Measurements from ENCODE around the gene IER2.

GRCh38 chr19:13149628-13150186 lies 504 bp upstream of the IER2 start:
- TF ChIP-seq EP300 (IDR thresholded peaks at IDR 0.05; ENCODE audit: low read length) (no peak), ZNF23 (CRISPR knock-in tag; IDR thresholded peaks at IDR 0.05) (no peak), ZNF717 (CRISPR knock-in tag; IDR thresholded peaks at IDR 0.05) (no peak), NR3C1 (CRISPR knock-in tag; IDR thresholded peaks at IDR 0.05) (no peak), RBM39 (optimal IDR thresholded peaks at IDR 0.05; ENCODE audit: low read depth, low read length) (no peak), PKNOX1 (IDR thresholded peaks at IDR 0.05) (no peak), ATF2 (CRISPR knock-in tag; IDR thresholded peaks at IDR 0.05) (no peak), ZC3H11A (IDR thresholded peaks at IDR 0.05; ENCODE audit: low read depth, low read length) (no peak), DDX20 (tag; IDR thresholded peaks at IDR 0.05; ENCODE audit: low read depth) (no peak), FOXK2 (conservative IDR thresholded peaks at IDR 0.05 in 1 of 2, IDR thresholded peaks at IDR 0.05 in 1 of 2; ENCODE audit: low read depth in 2 of 2) (no peak), TEAD4 (IDR thresholded peaks at IDR 0.05; ENCODE audit: low read length) (no peak), TEAD4 (CRISPR knock-in tag; IDR thresholded peaks at IDR 0.05; ENCODE audit: borderline replicate concordance) (no peak), HDAC2 (IDR thresholded peaks at IDR 0.05) (no peak), TRIM28 (IDR thresholded peaks at IDR 0.05) (no peak), SIX5 (IDR thresholded peaks at IDR 0.05; ENCODE audit: borderline replicate concordance in 1 of 2, insufficient read depth in 1 of 2, low read depth in 1 of 2, low read length in 2 of 2) (no peak)
